Measurements from ENCODE around the gene SEC61B.

Gene SEC61B

GRCh38 chr9:99259231-99259918 is 37.3 kb downstream of the SEC61B start:
- no peaks in the 10 kb centered on the region for H3K36me3 Mint-ChIP-seq (ENCODE audit: low read depth)
- peak overlapping the region; percentile 92 for H3K27ac Mint-ChIP-seq
- peak; percentile 35 for DNase-seq (ENCODE audit: low spot score)

GRCh38 chr9:99261923-99262322 is 39.8 kb downstream of the SEC61B start:
- no peak for DNase-seq (ENCODE audit: low spot score)
- H3K36me3 Mint-ChIP-seq (ENCODE audit: low read depth): no peaks in the 10 kb centered on the region
- no peaks in the 10 kb centered on the region for H3K27me3 Mint-ChIP-seq (ENCODE audit: low read depth)
- H3K27ac Mint-ChIP-seq: no peak overlapping the region
- H3K9me3 Mint-ChIP-seq: no peaks in the 10 kb centered on the region
- peaks cover 17% of the 10 kb centered on the region for H3K4me1 Mint-ChIP-seq (ENCODE audit: low read depth)
- no peak overlapping the region for H3K4me3 Mint-ChIP-seq

More at GRCh38 chr9:99259231-99259918, 37.3 kb downstream of the SEC61B start:
- H3K9me3 Mint-ChIP-seq: no peaks in the 10 kb centered on the region
- peaks cover 16% of the 10 kb centered on the region for H3K4me1 Mint-ChIP-seq (ENCODE audit: low read depth)
- peak overlapping the region; percentile 72 for H3K4me3 Mint-ChIP-seq
- no peaks in the 10 kb centered on the region for H3K27me3 Mint-ChIP-seq (ENCODE audit: low read depth)

- no peaks in the 10 kb centered on the region for H3K27me3 Mint-ChIP-seq (ENCODE audit: low read depth)
- H3K36me3 Mint-ChIP-seq (ENCODE audit: low read depth): no peaks in the 10 kb centered on the region
- H3K4me3 Mint-ChIP-seq: no peak overlapping the region
- H3K4me1 Mint-ChIP-seq (ENCODE audit: low read depth): peaks cover 19% of the 10 kb centered on the region
- no peak for DNase-seq (ENCODE audit: low spot score)
- no peaks in the 10 kb centered on the region for H3K9me3 Mint-ChIP-seq
- H3K27ac Mint-ChIP-seq: no peak overlapping the region
Measured at GRCh38 chr9:99262949-99263418, 40.9 kb downstream of the SEC61B start.

GRCh38 chr9:99264070-99264680 is 42.1 kb downstream of the SEC61B start:
- Mint-ChIP-seq H3K4me1 (ENCODE audit: low read depth) (peaks cover 19% of the 10 kb centered on the region), H3K36me3 (ENCODE audit: low read depth) (no peaks in the 10 kb centered on the region), H3K9me3 (no peaks in the 10 kb centered on the region), H3K27me3 (ENCODE audit: low read depth) (no peaks in the 10 kb centered on the region), H3K27ac (no peak overlapping the region), H3K4me3 (no peak overlapping the region)
- DNase-seq (ENCODE audit: low spot score): no peak

GRCh38 chr9:99265691-99266090 is 43.6 kb downstream of the SEC61B start:
- H3K27ac Mint-ChIP-seq: no peak overlapping the region
- H3K9me3 Mint-ChIP-seq: no peaks in the 10 kb centered on the region
- peaks cover 2% of the 10 kb centered on the region for H3K27me3 Mint-ChIP-seq (ENCODE audit: low read depth)
- H3K4me3 Mint-ChIP-seq: no peak overlapping the region
- H3K36me3 Mint-ChIP-seq (ENCODE audit: low read depth): no peaks in the 10 kb centered on the region
- DNase-seq (ENCODE audit: low spot score): no peak
- H3K4me1 Mint-ChIP-seq (ENCODE audit: low read depth): peaks cover 15% of the 10 kb centered on the region

GRCh38 chr9:99266255-99267023 is 44.4 kb downstream of the SEC61B start:
- H3K9me3 Mint-ChIP-seq: no peaks in the 10 kb centered on the region
- no peak overlapping the region for H3K27ac Mint-ChIP-seq
- DNase-seq (ENCODE audit: low spot score): peak; percentile 67
- H3K4me3 Mint-ChIP-seq: no peak overlapping the region
- H3K27me3 Mint-ChIP-seq (ENCODE audit: low read depth): peaks cover 6% of the 10 kb centered on the region
- peaks cover 15% of the 10 kb centered on the region for H3K4me1 Mint-ChIP-seq (ENCODE audit: low read depth)
- no peaks in the 10 kb centered on the region for H3K36me3 Mint-ChIP-seq (ENCODE audit: low read depth)

- Mint-ChIP-seq H3K27ac (no peak overlapping the region), H3K4me3 (no peak overlapping the region), H3K36me3 (ENCODE audit: low read depth) (no peaks in the 10 kb centered on the region), H3K27me3 (ENCODE audit: low read depth) (peaks cover 6% of the 10 kb centered on the region), H3K9me3 (no peaks in the 10 kb centered on the region), H3K4me1 (ENCODE audit: low read depth) (peaks cover 9% of the 10 kb centered on the region)
- no peak for DNase-seq (ENCODE audit: low spot score)
Measured at GRCh38 chr9:99269416-99269815, 47.3 kb downstream of the SEC61B start.

GRCh38 chr9:99270491-99270890 is 48.4 kb downstream of the SEC61B start:
- Mint-ChIP-seq H3K4me3 (no peak overlapping the region), H3K9me3 (no peaks in the 10 kb centered on the region), H3K36me3 (ENCODE audit: low read depth) (no peaks in the 10 kb centered on the region), H3K27ac (no peak overlapping the region), H3K4me1 (ENCODE audit: low read depth) (peaks cover 9% of the 10 kb centered on the region), H3K27me3 (ENCODE audit: low read depth) (peaks cover 6% of the 10 kb centered on the region)
- DNase-seq (ENCODE audit: low spot score): no peak

GRCh38 chr9:99272836-99273235 is 50.8 kb downstream of the SEC61B start:
- peaks cover 15% of the 10 kb centered on the region for H3K27me3 Mint-ChIP-seq (ENCODE audit: low read depth)
- H3K9me3 Mint-ChIP-seq: no peaks in the 10 kb centered on the region
- no peak overlapping the region for H3K4me3 Mint-ChIP-seq
- DNase-seq (ENCODE audit: low spot score): no peak
- H3K4me1 Mint-ChIP-seq (ENCODE audit: low read depth): no peaks in the 10 kb centered on the region
- no peaks in the 10 kb centered on the region for H3K36me3 Mint-ChIP-seq (ENCODE audit: low read depth)
- no peak overlapping the region for H3K27ac Mint-ChIP-seq

GRCh38 chr9:99274016-99274415 is 51.9 kb downstream of the SEC61B start:
- Mint-ChIP-seq H3K27ac (no peak overlapping the region), H3K27me3 (ENCODE audit: low read depth) (peaks cover 18% of the 10 kb centered on the region), H3K36me3 (ENCODE audit: low read depth) (no peaks in the 10 kb centered on the region), H3K4me3 (no peak overlapping the region), H3K4me1 (ENCODE audit: low read depth) (no peaks in the 10 kb centered on the region), H3K9me3 (no peaks in the 10 kb centered on the region)
- no peak for DNase-seq (ENCODE audit: low spot score)

GRCh38 chr9:99274495-99274894 is 52.4 kb downstream of the SEC61B start:
- no peak overlapping the region for H3K4me3 Mint-ChIP-seq
- DNase-seq (ENCODE audit: low spot score): no peak
- no peaks in the 10 kb centered on the region for H3K4me1 Mint-ChIP-seq (ENCODE audit: low read depth)
- no peaks in the 10 kb centered on the region for H3K9me3 Mint-ChIP-seq
- H3K36me3 Mint-ChIP-seq (ENCODE audit: low read depth): no peaks in the 10 kb centered on the region
- no peak overlapping the region for H3K27ac Mint-ChIP-seq
- H3K27me3 Mint-ChIP-seq (ENCODE audit: low read depth): peaks cover 18% of the 10 kb centered on the region
